Stimulated activated CD4-positive, alpha-beta T cell treated with anti-CD3 and anti-CD28 coated beads, Interleukin-15, amount 100 ng/mL, for 1 hour (primary cell): ENCODE measurements around the gene TMEM204.

Experiments
- DNase-seq, 2 donors: peaks; one replicate each; pipeline ENCODE4 v3.0.0-alpha.2; 2020; ENCODE audit warnings: low read depth in 1 of 2, low spot score in 1 of 2

Gene TMEM204

GRCh38 chr16:1533443-1533951 is at the start of gene TMEM204:
TSS of gene TMEM204 (plus strand) at chr16:1533666. CDS start at chr16:1534276, 610 bp downstream.
- DNase-seq: no peak

GRCh38 chr16:1485847-1486496 is 47.5 kb upstream of the TMEM204 start:
- DNase-seq: no peak

- DNase-seq: no peak
Observed at GRCh38 chr16:1486551-1487390, 46.7 kb upstream of the TMEM204 start.

- DNase-seq: no peak
Observed at GRCh38 chr16:1487395-1488053, 45.9 kb upstream of the TMEM204 start.

- DNase-seq: no peak
Observed at GRCh38 chr16:1488054-1488601, 45.3 kb upstream of the TMEM204 start.

GRCh38 chr16:1488619-1489018 is 44.8 kb upstream of the TMEM204 start, which contains the start of gene PTX4:
TSS of gene PTX4 (minus strand) at chr16:1488944. CDS start at chr16:1488909, 35 bp downstream.
- DNase-seq: no peak

- DNase-seq: no peak
Observed at GRCh38 chr16:1489077-1489476, 44.4 kb upstream of the TMEM204 start.

- no peak for DNase-seq
Observed at GRCh38 chr16:1491327-1491726, 42.1 kb upstream of the TMEM204 start.

GRCh38 chr16:1492082-1492922 is 41.2 kb upstream of the TMEM204 start:
- no peak for DNase-seq

GRCh38 chr16:1492923-1493745 is 40.3 kb upstream of the TMEM204 start, which contains the start of gene TELO2:
TSS of gene TELO2 (plus strand) at chr16:1493360. CDS start at chr16:1494282, 922 bp downstream.
- DNase-seq: peak; percentile 79 to 87

- no peak for DNase-seq
Observed at GRCh38 chr16:1493746-1494094, 39.7 kb upstream of the TMEM204 start.

- no peak for DNase-seq
Observed at GRCh38 chr16:1494129-1494640, 39.3 kb upstream of the TMEM204 start.

GRCh38 chr16:1494711-1495110 is 38.8 kb upstream of the TMEM204 start:
- DNase-seq: no peak

GRCh38 chr16:1495211-1495888 is 38.1 kb upstream of the TMEM204 start:
- no peak for DNase-seq

- no peak for DNase-seq
Observed at GRCh38 chr16:1495889-1496262, 37.6 kb upstream of the TMEM204 start.

GRCh38 chr16:1496464-1496863 is 37.0 kb upstream of the TMEM204 start:
- DNase-seq: no peak

- no peak for DNase-seq
Observed at GRCh38 chr16:1497014-1497598, 36.4 kb upstream of the TMEM204 start.

- no peak for DNase-seq
Observed at GRCh38 chr16:1498899-1499676, 34.4 kb upstream of the TMEM204 start.
